ENCODE results near the gene CLDN14.

Gene CLDN14

GRCh38 chr21:36508948-36509347 lies 29.0 kb upstream of the CLDN14 start:
- Mint-ChIP-seq H3K4me3 (no peak overlapping the region), H3K27me3 (no peaks in the 10 kb centered on the region), H3K4me1 (ENCODE audit: low read depth) (peaks cover 10% of the 10 kb centered on the region), H3K27ac (no peak overlapping the region), H3K9me3 (ENCODE audit: low read depth) (no peaks in the 10 kb centered on the region), H3K36me3 (no peaks in the 10 kb centered on the region)

GRCh38 chr21:36507397-36508018 lies 27.6 kb upstream of the CLDN14 start:
- H3K4me1 Mint-ChIP-seq (ENCODE audit: low read depth), result peaks cover 10% of the 10 kb centered on the region
- peaks cover 2% of the 10 kb centered on the region for H3K27me3 Mint-ChIP-seq
- no peaks in the 10 kb centered on the region for H3K36me3 Mint-ChIP-seq
- H3K4me3 Mint-ChIP-seq, result no peak overlapping the region
- H3K27ac Mint-ChIP-seq, result no peak overlapping the region
- no peaks in the 10 kb centered on the region for H3K9me3 Mint-ChIP-seq (ENCODE audit: low read depth)

DNA sequence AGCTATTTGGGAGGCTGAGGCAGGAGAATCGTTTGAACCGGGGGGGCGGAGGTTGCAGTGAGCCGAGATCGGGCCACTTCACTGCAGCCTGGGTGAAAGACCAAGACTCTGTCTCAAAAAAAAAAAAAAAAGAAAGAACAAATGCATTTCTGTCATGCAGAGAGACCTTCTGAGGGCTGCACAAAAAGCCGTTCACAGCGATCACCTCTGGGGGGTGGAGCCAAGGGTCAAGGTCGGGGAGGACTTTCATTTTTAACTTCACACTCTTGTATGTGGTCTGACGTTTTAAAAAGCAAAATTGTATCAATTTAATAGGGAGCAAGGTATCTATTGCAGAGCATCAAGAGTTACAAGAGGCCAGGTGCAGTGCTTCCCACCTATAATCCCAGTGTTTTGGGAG lies 26.6 kb upstream of the CLDN14 start:
- Mint-ChIP-seq H3K4me1 (ENCODE audit: low read depth) (peaks cover 3% of the 10 kb centered on the region), H3K27ac (no peak overlapping the region), H3K36me3 (no peaks in the 10 kb centered on the region), H3K27me3 (peaks cover 2% of the 10 kb centered on the region), H3K9me3 (ENCODE audit: low read depth) (no peaks in the 10 kb centered on the region), H3K4me3 (no peak overlapping the region)

GRCh38 chr21:36504067-36505058 lies 24.4 kb upstream of the CLDN14 start:
- Mint-ChIP-seq H3K27me3 (peaks cover 2% of the 10 kb centered on the region), H3K36me3 (no peaks in the 10 kb centered on the region), H3K4me3 (no peak overlapping the region), H3K4me1 (ENCODE audit: low read depth) (no peaks in the 10 kb centered on the region), H3K9me3 (ENCODE audit: low read depth) (no peaks in the 10 kb centered on the region), H3K27ac (no peak overlapping the region)

GRCh38 chr21:36502365-36502764 lies 22.4 kb upstream of the CLDN14 start:
- peaks cover 2% of the 10 kb centered on the region for H3K27me3 Mint-ChIP-seq
- no peak overlapping the region for H3K27ac Mint-ChIP-seq
- no peaks in the 10 kb centered on the region for H3K36me3 Mint-ChIP-seq
- H3K9me3 Mint-ChIP-seq (ENCODE audit: low read depth), result no peaks in the 10 kb centered on the region
- no peaks in the 10 kb centered on the region for H3K4me1 Mint-ChIP-seq (ENCODE audit: low read depth)
- no peak overlapping the region for H3K4me3 Mint-ChIP-seq

DNA sequence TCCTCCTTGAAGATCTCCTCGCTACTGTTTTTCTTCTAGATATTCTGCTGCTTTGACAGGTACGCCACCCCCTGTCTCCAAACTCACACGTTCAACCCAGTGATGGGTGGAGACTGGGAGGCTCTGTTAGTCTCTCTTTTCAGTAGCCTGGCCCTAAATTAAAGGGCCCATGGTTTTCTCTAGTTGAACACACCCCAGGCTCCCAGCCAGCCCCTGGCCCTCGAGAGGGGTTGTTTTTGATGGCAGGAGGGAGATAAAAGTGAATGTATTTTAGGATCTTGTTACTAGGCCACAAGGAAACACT lies 21.6 kb upstream of the CLDN14 start:
- peaks cover 2% of the 10 kb centered on the region for H3K27me3 Mint-ChIP-seq
- no peaks in the 10 kb centered on the region for H3K4me1 Mint-ChIP-seq (ENCODE audit: low read depth)
- no peaks in the 10 kb centered on the region for H3K9me3 Mint-ChIP-seq (ENCODE audit: low read depth)
- no peak overlapping the region for H3K4me3 Mint-ChIP-seq
- no peak overlapping the region for H3K27ac Mint-ChIP-seq
- no peaks in the 10 kb centered on the region for H3K36me3 Mint-ChIP-seq

DNA sequence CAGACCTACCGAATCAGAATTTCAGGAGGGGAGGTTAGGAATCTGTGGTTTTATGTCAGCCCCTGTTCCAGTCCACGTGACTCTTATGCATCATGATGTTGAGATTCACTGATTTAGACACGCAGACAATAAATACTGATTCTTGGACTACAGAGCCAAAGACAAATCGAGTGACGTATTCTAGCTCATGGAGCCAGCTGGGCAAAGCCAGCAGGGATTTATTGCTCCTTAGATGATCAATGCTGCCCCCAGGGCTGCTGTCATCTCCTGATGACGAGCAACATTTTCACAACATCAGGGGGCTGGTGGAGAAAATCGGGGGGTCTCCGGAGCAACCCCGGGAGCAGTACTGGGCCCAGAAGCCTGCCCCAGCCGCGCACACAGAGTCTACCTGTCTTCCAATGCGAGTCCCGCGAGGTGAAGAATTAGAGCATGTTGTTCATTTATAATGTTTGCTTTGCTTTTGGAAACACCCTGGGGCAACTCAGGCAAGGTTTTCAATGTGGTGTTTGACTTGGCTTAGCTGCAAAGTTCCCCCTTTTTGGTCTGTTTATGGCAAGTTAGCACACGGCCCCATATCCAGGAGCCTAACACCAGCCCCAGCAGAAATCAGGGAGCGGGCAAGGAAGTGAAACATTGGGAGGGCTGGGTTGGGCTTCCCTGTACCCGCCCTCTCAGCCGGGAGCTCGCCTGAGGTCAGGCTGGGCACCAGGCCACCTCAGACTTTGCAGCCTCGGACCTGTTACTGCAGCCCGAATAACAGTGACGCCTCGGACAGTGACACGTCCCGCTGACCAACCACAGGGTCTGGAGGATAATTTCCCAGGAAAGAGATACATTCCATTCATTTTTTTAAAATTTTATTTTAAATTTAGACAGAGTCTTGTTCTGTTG lies 19.9 kb upstream of the CLDN14 start:
- Mint-ChIP-seq H3K27me3 (peaks cover 2% of the 10 kb centered on the region), H3K4me1 (ENCODE audit: low read depth) (no peaks in the 10 kb centered on the region), H3K9me3 (ENCODE audit: low read depth) (no peaks in the 10 kb centered on the region), H3K27ac (no peak overlapping the region), H3K36me3 (no peaks in the 10 kb centered on the region), H3K4me3 (no peak overlapping the region)

GRCh38 chr21:36494557-36494956 lies 14.6 kb upstream of the CLDN14 start:
- Mint-ChIP-seq H3K27ac (no peak overlapping the region), H3K9me3 (ENCODE audit: low read depth) (no peaks in the 10 kb centered on the region), H3K27me3 (peaks cover 2% of the 10 kb centered on the region), H3K4me1 (ENCODE audit: low read depth) (no peaks in the 10 kb centered on the region), H3K4me3 (no peak overlapping the region), H3K36me3 (no peaks in the 10 kb centered on the region)

GRCh38 chr21:36491209-36491910 lies 11.4 kb upstream of the CLDN14 start:
- no peaks in the 10 kb centered on the region for H3K9me3 Mint-ChIP-seq (ENCODE audit: low read depth)
- H3K27ac Mint-ChIP-seq, result no peak overlapping the region
- no peaks in the 10 kb centered on the region for H3K4me1 Mint-ChIP-seq (ENCODE audit: low read depth)
- H3K27me3 Mint-ChIP-seq, result peaks cover 2% of the 10 kb centered on the region
- no peak overlapping the region for H3K4me3 Mint-ChIP-seq
- no peaks in the 10 kb centered on the region for H3K36me3 Mint-ChIP-seq

DNA sequence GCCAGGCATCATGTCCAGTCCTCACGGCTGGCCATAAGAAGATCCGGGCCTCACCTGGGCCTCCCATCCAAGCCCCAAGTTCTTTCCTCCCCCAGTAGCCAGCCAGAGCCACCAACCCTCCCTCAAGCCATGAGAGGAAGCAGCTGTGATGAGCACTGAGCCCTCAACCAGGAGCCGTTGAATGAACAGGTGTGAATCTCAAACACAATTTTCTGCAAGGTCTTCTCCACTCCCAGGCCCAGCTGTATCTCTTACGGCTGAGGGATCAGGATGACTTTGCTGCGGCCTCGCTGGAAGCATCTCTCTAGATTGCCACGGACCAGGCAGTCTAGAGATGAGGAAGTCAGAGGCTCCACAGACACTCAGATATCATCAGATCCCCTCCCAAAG lies 9.8 kb upstream of the CLDN14 start:
- Mint-ChIP-seq H3K4me3 (no peak overlapping the region), H3K36me3 (no peaks in the 10 kb centered on the region), H3K4me1 (ENCODE audit: low read depth) (no peaks in the 10 kb centered on the region), H3K9me3 (ENCODE audit: low read depth) (no peaks in the 10 kb centered on the region), H3K27ac (no peak overlapping the region), H3K27me3 (peaks cover 2% of the 10 kb centered on the region)

DNA sequence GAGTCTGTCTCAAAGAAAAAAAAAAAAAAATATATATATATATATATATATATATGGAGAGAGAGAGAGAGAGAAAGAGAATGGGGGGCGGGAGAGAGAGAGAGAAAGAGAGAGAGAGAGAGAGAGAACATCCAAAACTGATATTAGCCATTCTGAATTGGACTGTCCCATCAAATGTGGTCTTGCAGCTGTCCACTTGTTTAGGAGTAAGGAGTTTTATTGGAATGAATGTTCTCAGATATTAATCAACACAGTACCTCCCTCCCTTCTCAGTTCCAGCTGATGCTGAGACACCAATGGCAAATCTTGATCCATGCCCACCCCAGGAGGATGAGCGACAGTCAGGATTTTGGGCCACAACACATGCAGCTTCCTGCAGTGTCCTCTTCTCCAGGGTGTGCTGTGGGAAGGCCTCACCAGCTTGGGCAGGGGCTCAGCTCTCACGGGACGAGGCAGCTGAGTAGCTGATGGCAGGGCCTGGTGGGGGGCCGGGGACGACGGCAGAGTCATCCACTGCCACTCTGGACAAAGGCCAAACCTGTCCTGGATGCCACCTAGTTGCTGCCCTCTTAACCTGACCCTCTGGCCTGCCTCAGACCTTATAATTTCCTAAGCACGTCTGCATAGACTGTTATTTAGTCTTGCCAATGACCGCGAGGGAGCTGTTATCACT lies 9.3 kb upstream of the CLDN14 start:
- Mint-ChIP-seq H3K4me1 (ENCODE audit: low read depth) (no peaks in the 10 kb centered on the region), H3K36me3 (no peaks in the 10 kb centered on the region), H3K9me3 (ENCODE audit: low read depth) (no peaks in the 10 kb centered on the region), H3K4me3 (no peak overlapping the region), H3K27me3 (no peaks in the 10 kb centered on the region), H3K27ac (no peak overlapping the region)

GRCh38 chr21:36487641-36488307 lies 7.9 kb upstream of the CLDN14 start:
- no peaks in the 10 kb centered on the region for H3K4me1 Mint-ChIP-seq (ENCODE audit: low read depth)
- H3K27me3 Mint-ChIP-seq, result no peaks in the 10 kb centered on the region
- no peak overlapping the region for H3K27ac Mint-ChIP-seq
- no peak overlapping the region for H3K4me3 Mint-ChIP-seq
- no peaks in the 10 kb centered on the region for H3K36me3 Mint-ChIP-seq
- no peaks in the 10 kb centered on the region for H3K9me3 Mint-ChIP-seq (ENCODE audit: low read depth)

DNA sequence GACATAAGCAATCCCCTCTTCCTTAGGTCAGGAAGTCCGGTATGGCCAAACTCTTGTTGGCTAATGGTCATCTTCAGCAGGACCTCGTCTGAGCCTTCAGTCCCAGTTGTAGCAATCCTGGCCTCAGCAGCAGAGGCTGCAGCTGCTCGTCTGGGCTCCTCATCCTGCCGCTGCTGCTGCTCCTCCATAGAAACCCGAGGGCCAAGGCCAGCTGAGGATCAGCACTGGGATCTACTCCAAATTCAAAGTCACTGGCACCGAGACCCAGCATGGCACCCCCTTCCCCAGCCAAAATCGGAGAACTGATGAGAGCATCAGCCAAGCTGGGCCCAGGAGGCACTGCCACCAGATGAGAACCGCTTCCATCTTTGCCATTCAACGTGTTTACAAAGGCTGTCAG lies 6.3 kb upstream of the CLDN14 start:
- Mint-ChIP-seq H3K4me1 (ENCODE audit: low read depth) (no peaks in the 10 kb centered on the region), H3K27ac (no peak overlapping the region), H3K4me3 (no peak overlapping the region), H3K9me3 (ENCODE audit: low read depth) (no peaks in the 10 kb centered on the region), H3K27me3 (no peaks in the 10 kb centered on the region), H3K36me3 (no peaks in the 10 kb centered on the region)

- H3K4me1 Mint-ChIP-seq (ENCODE audit: low read depth), result no peaks in the 10 kb centered on the region
- H3K9me3 Mint-ChIP-seq (ENCODE audit: low read depth), result no peaks in the 10 kb centered on the region
- H3K27me3 Mint-ChIP-seq, result no peaks in the 10 kb centered on the region
- no peak overlapping the region for H3K4me3 Mint-ChIP-seq
- H3K27ac Mint-ChIP-seq, result no peak overlapping the region
- H3K36me3 Mint-ChIP-seq, result no peaks in the 10 kb centered on the region
These were observed 5.6 kb upstream of the CLDN14 start for GRCh38 chr21:36485476-36485875.

Measured in activated naive CD8-positive, alpha-beta T cell (primary cell).